ENCODE measurements around the gene TMEM171.

TMEM171 gene

GRCh38 chr5:73116506-73116905, 3.9 kb upstream of the TMEM171 start:
- no peak overlapping the region for H3K4me3 ChIP-seq (ENCODE audit: low read depth, low read length)
- POLR2A ChIA-PET = interaction anchor here (1.2 to 1.7 kb wide), 3 partner anchors 23 to 335 kb away, joined by 4 to 5 read pairs (median 4); no protein-coding TSS in a partner anchor
- CTCF ChIA-PET = interaction anchor here (0.7 to 3.3 kb wide), 8 partner anchors 16 to 337 kb away, joined by 3 to 30 read pairs (median 5); no protein-coding TSS in a partner anchor
- no peak for DNase-seq (ENCODE audit: low read depth, low spot score)
- no peak for TF ChIP-seq CTCF (IDR thresholded peaks at IDR 0.05; ENCODE audit: insufficient read depth, low read length, missing control alignments)

GRCh38 chr5:73117088-73117740, 3.2 kb upstream of the TMEM171 start:
- TF ChIP-seq CTCF (IDR thresholded peaks at IDR 0.05; ENCODE audit: insufficient read depth, low read length, missing control alignments) = no peak

GRCh38 chr5:73118391-73118973, 1.9 kb upstream of the TMEM171 start:
- H3K4me3 ChIP-seq (ENCODE audit: low read depth, low read length) = no peak overlapping the region
- no peak for DNase-seq (ENCODE audit: low read depth, low spot score)
- TF ChIP-seq CTCF (IDR thresholded peaks at IDR 0.05; ENCODE audit: insufficient read depth, low read length, missing control alignments) = no peak
- ChIA-PET POLR2A (no interaction called here), CTCF (interaction anchor here (1.3 kb wide), 1 partner anchor 16 kb away, joined by 3 read pairs; no protein-coding TSS in a partner anchor)

More at GRCh38 chr5:73117088-73117740, 3.2 kb upstream of the TMEM171 start:
- DNase-seq (ENCODE audit: low read depth, low spot score) = no peak
- no peak overlapping the region for H3K4me3 ChIP-seq (ENCODE audit: low read depth, low read length)
- CTCF ChIA-PET = interaction anchor here (1.0 to 3.3 kb wide), 7 partner anchors 16 to 336 kb away, joined by 3 to 30 read pairs (median 5); no protein-coding TSS in a partner anchor
- POLR2A ChIA-PET = no interaction called here

- TF ChIP-seq CTCF (IDR thresholded peaks at IDR 0.05; ENCODE audit: insufficient read depth, low read length, missing control alignments) = no peak
- ChIA-PET CTCF (interaction anchor here (1.4 to 7.0 kb wide), 5 partner anchors 9 to 99 kb away, joined by 3 to 45 read pairs (median 4); no protein-coding TSS in a partner anchor), POLR2A (no interaction called here)
- peak overlapping the region; percentile 68 for H3K4me3 ChIP-seq (ENCODE audit: low read depth, low read length)
- no peak for DNase-seq (ENCODE audit: low read depth, low spot score)
These were observed 771 bp upstream of the TMEM171 start for GRCh38 chr5:73119451-73120157.

GRCh38 chr5:73121119-73121463, 716 bp downstream of the TMEM171 start:
- ChIA-PET CTCF (interaction anchor here (1.2 to 7.0 kb wide), 5 partner anchors 10 to 95 kb away, joined by 3 to 45 read pairs (median 4); no protein-coding TSS in a partner anchor), POLR2A (interaction anchor here (1.0 kb wide), 1 partner anchor 190 kb away, joined by 4 read pairs; no protein-coding TSS in a partner anchor)
- H3K4me3 ChIP-seq (ENCODE audit: low read depth, low read length) = peak overlapping the region; percentile 68
- no peak for TF ChIP-seq CTCF (IDR thresholded peaks at IDR 0.05; ENCODE audit: insufficient read depth, low read length, missing control alignments)
- DNase-seq (ENCODE audit: low read depth, low spot score) = no peak
